GM21447 (cell line): ENCODE measurements around the gene AUTS2.

Experiments
- ATAC-seq: cut with Tn5 transposase; IDR thresholded peaks from one replicate; pipeline ENCODE4 v1.9.1; 2021; ENCODE audit not compliant: unreplicated experiment

Gene AUTS2

DNA sequence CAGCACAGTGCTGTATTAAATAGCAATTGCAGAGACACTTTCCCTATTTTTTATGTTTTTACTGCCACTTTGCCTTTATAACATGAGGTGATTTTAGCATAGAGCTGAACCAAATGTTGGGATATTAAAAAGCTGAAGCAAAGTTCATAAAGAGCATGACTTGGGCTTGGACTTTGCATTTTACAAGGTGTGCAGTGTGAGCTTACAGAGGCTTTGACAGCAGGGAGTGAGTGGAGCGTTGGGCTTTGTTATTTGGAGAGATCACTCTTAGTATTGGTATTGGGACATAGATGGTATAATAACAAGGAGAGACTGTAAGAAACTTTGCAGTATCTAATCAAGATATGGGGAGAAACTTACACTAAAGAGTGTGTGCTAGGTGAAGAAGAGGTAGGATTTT is 449.1 kb downstream of the AUTS2 start:
- no peak for ATAC-seq

DNA sequence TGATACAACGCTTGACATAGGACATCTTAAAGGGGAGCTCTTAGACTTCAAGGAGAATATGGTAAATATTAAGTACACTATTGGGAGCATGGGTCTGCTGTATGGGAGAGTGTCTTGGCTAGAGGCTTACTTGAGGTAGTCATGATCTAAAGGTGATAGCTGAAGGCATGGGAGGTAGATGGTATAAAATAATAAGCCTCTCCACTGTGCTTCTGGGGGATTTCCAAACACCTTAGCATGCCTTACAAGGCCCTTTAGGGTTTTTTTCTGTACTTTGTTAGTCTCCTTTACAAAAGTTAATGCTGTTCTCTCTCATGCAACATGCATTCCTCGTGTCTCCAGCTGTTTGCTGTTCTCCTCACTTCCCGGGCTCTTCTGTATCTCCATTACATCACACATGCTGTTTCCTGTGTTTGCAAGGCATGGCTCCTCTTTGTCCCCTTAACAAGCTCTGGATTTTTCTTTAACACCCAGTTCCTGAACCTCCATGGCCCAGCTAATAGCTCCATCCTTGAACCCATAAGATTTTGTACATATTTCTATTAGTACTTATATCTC is 449.7 kb downstream of the AUTS2 start:
- no peak for ATAC-seq

DNA sequence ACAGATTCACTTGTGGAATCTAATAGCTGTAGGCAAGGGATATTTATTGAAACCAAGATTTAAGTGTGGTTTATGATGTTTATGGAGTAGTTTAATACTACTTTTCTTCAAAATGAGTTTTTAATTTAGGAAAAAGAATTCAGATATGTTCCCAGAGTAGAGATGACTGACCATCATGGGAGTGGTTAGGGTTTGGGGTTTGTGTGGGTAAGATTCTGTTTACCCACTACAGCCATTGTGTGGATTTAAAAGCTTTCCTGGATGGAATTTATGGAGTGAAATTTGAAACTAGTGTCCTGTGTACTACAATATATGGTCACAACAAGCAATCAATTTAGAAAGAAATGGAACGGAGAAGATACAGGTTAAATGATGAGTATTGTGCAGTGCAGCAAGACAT is 453.5 kb downstream of the AUTS2 start:
- ATAC-seq: no peak

DNA sequence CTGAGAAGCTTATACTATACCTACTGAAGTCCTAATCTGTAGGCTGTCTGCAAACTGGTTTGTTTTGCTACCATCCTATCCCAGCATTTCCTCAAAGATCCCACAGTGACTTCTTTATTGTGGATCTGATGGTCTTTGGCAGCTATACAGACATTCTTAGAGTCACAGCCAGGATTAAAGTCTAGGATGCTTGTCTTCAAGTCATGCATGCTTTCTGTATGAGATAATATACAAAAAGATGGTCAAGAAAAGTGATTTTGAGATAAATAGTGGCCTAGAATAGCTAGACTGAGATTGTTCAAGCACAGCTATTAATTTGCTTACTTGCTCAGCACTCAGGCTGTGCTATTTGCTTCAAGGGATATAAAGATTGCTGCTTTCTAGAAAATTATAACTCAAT is 454.4 kb downstream of the AUTS2 start:
- ATAC-seq: no peak

DNA sequence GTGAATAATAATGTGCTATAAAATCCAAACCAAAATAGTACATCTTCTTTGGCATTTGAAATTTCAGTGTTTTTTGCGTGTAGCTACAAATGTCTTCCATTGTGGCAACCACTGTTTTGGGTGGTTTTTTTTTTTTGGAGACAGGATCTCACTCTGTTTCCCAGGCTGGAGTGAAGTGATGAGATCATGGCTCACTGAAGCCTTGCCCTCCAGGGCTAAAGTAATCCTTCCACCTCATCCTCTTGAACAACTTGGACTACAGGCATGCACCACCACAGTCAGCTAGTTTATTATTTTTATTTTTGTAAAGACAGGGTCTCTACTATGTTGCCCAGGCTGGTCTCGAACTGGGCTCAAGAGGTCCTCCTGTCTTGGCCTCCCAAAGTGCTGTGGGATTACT is 455.1 kb downstream of the AUTS2 start:
- ATAC-seq: no peak

DNA sequence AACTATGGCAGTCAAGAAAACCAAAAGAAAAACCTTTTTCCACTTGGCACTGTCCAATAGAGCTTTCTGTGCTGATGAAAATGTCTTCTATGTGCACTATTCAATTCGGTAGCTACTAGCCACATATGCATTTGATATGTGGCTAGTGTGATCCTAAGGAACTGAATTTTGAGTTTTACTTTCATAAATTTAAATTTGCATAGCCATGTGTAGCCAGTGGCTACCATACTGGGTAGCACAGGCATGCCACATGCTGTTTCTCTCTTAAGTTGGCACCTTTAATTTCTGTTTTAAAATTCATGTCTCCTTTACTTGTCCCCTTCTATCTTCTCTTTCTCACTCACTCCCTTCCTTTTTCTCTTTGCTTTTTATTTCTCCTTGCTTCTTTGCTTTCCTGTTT is 455.7 kb downstream of the AUTS2 start:
- no peak for ATAC-seq

DNA sequence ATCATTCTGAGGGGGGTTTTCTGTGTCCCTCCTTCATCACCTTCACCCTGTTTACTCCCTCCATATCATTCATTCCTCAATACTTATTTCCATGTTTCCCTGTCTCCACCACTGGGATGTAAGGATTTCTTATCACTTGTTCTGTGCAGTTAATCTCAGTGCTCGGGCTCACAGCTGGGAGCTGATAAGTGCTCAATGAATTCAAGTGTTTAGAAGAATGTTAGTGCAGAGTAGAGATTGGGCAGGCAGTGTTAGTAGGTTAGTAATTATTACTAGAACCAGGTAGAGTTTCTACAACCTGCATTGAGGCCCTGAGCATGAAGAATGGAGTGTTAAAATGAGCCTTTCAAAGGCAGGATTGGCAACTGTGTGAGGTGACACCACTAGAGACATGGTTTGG is 458.1 kb downstream of the AUTS2 start:
- ATAC-seq: no peak

DNA sequence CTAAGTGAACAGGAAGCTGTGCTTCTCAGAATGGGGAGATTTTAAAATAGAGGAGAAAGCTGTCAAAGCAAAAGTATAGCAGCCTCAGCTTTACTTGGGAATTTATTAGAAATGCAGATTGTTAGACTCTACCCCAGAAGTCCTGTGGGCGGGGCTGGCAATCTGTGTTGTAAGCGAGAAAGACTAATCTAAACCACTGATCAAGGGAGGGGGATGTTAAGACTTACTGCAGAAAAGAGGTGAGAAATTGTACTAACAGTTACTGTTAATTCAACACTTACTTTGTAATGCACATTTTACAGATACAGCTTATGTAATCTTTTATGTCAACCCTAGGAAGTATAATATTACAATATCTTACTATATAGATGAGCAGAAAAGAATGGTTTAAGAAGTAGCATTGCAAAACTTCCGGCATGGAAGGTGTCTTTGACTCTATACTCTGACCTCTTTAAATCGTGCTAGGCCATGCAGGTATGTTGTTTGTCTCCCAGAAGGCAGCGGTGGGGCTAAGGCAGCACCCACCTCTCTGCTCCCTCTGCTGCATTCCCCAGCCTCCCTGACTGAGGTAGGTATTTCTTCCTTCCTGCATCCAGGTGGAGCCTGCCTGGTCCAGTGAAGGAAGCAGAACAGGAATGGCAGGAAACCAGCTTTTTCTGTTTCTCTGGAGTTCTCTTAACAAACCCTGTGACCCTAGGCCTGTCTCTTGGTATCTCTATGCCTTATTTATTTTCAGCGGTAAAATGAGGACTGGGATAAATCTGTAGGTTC is 462.2 kb downstream of the AUTS2 start:
- no peak for ATAC-seq

DNA sequence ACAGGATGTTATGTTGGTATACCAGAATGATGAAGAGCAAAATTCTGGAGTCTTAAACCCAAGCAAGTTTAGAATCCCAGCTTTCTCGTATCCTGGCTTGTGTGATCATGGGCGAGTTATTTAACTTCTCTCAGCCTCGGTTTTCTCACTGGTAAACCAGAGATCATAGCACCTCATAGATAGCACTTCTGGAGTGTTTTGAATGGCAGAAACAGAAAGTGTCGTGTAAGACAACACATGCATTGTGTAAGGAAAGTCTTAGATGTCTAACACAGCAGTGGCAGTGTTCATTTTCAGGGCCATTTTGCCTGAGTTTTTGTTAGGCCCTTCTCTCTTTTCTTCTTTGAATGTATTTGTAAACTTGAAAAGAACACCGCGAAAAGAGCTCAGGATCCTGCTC is 465.1 kb downstream of the AUTS2 start:
- ATAC-seq: no peak

DNA sequence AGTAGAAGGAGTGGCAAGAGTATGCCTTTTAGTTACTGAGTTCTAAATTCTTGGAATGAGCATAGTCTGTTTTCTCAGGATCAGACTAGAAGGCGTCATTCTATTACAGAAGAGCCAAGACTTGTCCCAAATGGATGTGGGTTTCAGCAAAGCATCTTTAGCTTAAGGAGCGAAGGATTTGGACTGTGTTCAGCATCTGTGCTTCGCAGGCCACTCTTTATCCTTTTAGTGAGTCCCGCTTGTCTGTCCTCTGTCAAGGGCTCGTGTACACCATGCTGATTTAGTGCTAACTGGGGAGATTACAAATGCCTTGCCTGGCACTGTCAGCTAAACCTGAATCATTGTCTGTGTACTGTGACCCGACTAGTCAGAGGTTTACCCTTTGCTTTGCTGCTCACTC is 465.7 kb downstream of the AUTS2 start:
- no peak for ATAC-seq

DNA sequence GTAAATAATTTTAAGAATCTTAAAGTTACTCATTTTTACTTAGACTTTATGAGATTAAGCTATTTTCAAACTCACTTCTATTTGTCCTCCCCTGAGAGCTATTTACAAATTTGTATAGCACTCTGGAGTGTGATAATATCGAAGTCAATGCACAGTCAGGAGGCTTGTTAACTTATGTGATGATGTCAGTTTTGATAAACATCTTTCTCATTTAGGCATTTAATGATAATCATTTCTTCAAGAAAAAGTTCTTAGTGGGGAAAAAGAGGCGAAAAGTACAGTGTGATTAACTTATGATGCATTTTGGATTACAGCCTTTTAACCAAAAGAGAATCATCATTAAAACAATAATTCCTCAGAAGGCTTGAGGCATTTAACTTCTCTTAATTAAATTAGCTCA is 468.6 kb downstream of the AUTS2 start:
- ATAC-seq: no peak

DNA sequence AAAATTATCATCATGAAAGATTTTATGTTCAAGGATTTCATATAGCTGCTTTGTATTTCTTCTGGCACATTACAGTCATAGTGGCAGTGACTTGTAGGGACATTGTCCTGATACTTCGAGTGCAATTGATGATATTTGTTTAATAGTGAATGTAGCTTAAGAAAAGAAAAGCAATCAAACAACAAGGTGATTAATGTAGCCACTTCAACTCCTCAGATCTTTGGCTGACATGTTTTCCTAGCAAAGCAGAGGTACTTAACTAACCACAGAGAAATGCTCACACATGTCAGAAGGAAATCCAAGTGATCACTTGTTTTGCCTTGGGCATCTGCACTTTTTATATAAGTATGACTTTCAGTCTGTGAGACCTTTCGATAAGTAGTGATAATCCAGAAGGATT is 470.3 kb downstream of the AUTS2 start:
- no peak for ATAC-seq

DNA sequence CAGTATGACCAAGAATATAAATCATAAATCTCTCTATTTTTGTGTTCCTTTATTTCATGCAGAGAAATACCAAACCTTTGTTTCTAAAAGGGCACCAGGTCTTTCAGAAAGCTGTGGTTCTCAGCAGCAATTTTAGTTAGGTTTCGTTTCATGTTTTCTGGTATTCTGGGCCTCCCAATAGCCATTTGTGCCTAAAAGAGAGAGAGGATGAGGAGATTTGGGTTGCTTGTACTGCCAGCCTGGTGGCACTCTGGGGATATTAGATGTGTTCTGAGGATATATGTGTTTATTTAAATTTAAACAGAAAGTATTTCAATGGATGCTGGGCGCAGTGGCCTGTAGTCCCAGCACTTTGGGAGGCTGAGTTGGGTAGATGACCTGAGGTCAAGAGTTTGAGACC is 471.7 kb downstream of the AUTS2 start:
- ATAC-seq: no peak

DNA sequence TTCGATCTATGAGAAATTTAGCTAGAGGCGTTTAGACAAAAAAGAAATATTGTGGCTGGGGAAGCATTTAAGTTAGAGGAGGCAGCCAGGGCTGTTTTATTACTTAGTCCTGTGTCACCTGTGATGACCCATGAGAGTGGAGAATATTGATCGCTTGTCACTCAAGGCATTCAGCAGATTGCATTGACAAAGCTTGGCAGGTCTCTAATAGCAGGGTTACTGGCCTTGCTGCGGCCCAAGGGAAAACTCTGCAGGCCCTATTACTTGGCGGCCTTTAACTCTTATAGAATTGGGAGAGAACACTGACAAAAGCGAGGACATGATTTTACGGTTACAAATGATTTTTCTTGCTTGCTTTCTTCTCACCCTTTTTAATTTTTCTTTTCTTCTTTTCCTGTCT is 473.5 kb downstream of the AUTS2 start:
- ATAC-seq: no peak

DNA sequence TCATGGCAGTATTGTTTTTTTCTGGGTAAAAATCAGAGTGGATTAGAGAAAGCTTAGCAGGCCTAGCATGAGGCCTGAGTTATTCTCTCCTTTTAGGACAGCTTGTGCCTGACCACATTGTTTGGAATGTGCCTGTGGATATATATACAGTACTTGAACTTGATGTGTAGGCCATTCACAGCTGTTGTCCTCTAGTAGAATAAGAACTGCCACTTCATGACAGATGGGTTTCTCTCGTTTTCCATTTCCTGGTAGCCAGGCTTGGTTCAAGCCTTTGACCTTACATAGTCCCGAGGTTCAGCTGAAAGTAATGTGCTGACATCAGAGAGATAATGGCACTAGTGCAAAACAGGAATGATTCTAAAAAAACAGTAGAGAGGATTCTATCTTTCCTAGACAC is 473.9 kb downstream of the AUTS2 start:
- no peak for ATAC-seq

DNA sequence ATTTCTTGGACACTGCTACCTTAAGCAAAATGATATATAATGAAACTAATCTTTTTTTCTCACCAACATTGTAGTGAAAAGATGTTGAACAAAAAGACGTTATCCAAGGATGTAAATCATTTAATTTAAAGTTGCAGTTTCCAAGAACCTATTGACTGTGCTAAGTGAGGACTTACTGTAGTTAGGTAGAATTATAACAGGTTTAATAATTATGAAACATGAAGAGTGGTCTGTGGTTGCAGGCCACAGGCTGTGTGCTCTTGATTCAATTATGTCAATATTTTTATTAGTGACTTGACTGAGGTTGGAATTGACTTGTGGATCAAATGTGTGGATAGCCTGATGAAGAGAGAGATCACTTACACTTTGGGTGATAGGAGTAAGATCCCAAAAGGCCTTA is 478.1 kb downstream of the AUTS2 start:
- no peak for ATAC-seq

DNA sequence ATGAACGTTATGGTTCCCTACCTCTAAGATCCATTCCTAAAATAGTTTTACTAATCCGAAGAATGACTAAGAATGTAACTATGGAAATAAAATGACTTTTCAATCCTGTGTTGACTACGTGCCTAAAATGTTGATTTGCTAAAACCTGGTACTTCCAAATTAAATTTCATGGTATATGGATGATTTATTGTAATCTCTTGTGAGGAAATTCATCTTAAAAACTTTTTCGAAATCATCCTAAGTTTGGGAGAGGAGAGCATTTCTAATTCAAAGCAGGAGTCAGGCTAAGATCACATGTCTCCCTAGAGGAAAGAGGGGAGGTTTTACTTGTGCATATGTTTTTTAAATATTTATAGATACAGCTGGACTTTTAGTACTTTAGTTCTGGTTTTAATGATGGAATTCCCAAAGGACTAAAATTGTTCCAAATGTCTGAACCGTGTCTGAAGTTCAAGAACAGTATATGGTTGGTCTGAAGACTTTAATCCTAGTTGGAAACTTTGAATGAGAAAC is 483.9 kb downstream of the AUTS2 start:
- no peak for ATAC-seq

DNA sequence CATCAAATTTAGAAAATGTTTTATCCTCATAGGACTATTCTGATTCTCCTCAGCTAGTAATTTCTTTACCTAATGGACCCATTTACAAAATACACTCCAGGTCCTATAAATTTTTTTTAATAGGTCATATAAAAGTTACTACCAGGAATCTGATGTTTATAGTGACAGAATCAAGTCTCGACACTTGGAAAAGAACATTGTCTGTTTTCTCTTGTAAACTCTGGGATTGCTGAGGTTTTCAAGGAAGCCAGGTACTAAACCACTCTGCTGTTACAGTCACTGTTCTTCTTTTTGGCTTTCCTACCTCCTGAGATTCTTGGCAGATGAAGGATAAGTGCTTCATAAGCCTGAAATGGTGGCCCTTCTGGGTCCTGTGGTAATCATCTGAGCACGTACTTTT is 493.1 kb downstream of the AUTS2 start:
- ATAC-seq: no peak

DNA sequence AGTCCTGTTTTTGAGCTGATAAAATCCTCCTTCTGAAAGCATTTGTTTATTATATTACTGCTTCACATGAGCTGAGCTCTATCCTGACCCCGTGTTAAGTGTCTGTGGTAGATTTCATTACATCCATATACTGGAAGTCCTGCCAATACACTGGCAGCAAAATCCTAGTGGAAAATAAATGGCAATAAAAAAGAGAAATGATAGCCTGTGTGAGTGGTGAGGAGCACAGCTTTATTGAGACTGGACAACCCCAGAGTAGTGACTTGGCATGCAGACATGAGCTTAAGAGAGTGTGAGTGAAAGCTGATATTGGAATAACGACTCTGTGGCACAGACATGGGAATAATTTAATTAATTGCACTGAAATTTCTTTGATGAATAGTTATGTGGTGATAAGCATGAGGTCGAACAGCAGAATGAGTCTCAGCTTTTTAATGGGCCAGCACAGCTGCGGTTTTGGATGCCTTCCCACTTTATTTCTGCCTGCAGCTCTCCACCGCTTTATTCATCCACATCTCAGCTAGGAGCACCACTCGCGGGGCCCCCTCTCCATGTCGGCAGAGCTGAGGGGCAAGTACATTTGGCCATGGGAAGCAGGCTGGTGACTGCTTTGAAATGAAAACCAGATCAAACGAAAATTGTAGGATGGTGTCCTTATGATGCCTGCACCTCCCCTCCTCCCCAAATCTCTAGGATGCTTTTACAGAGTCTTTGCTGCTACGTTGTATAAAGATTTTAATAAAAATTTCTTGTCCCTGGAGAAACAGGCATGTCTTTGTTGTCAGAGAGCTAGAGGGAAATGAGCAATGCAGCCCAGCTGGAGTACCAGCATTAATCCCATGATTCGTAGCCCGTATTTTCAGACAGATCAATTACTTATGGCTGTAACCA is 494.3 kb downstream of the AUTS2 start:
- ATAC-seq: no peak

DNA sequence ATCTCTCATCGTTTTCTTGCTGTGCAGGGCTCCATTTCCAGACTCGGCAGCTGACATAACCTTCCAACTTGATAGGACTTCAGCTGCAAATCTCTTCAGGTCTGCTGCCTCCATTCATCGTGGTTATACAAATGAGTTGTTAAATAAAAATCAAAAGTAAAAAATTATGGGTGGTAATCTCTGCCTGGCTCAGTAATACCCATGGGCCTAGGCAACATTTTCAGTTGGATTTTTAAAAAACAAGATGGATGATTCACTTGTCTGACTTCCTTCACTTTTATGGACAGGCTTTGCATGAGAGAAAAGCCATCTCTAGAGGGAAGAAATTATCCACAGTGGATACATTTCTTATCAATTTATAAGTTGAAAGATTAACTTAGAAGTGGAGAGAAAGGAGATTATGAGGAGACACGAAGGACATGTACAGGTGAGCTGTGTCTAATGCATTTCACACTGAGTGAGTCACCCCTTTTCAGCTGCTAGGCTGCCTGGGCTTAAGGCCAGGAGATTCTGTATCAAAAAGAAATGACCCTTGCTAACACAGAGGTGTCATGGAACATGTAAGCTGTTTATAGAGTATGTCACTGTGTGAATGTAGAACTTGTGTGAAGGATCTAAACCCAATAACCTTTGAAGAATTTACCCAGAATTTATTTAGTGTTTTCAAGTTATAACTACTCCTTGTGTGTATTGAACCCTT is 495.1 kb downstream of the AUTS2 start:
- ATAC-seq: no peak

DNA sequence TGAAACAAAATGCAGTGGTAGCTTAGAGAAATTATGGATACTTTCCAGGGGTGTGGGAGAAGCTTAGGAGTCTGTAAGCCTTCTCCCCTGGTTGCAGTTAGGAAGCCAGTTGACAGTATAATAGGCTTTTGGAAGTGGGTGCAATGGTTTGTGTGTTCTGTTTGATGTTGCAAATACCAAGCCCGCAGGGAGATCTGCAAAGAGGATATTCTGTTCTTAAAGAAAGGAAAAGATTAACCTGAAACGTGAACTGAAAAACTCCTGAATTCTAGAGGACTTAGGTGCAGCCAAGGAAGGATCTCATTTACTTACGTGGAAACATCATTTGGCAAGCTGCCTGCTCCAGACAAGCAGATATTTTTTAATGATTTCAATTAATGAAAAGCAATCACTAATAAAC is 496.6 kb downstream of the AUTS2 start:
- ATAC-seq: no peak
